ENCODE results near the gene OR2W1. TPM values are rescaled to one million over a fixed set of nuclear protein-coding genes. Genes with fewer than 3 reads are reported as not detected.

OR2W1 gene, protein sequence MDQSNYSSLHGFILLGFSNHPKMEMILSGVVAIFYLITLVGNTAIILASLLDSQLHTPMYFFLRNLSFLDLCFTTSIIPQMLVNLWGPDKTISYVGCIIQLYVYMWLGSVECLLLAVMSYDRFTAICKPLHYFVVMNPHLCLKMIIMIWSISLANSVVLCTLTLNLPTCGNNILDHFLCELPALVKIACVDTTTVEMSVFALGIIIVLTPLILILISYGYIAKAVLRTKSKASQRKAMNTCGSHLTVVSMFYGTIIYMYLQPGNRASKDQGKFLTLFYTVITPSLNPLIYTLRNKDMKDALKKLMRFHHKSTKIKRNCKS
- polyA plus RNA-seq (2013, experiment 1 of 2) = not detected
- not detected for polyA plus RNA-seq (2013, experiment 2 of 2)

DNA sequence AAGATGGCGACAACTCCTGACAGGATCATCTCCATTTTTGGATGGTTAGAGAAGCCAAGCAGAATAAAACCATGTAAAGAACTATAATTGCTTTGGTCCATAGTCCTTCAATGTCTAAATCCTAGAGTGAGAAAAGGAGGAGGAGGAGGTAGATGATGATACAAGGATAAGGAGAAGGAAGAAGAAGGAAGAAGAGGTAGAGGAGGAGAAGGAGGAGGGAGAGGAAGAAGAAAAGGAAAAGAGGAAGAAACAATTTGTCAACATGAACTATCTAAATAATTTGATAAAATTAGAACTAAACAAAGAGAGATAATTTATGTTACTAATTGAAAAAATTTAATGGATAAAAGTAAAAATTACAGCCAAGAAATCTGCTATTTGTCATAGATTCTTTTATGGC lies at the start of gene OR2W1:
Gene OR2W1, minus strand, starts transcription at position 101 of the 400 bp plus-strand sequence. Its CDS starts 0 bp downstream, at position 101.
- Histone ChIP-seq H3K4me1 (ENCODE audit: control insufficient read depth, insufficient read depth, low read length, poor library complexity, severe bottlenecking) (no peaks in the 10 kb centered on the region), H3K36me3 (ENCODE audit: control insufficient read depth, insufficient read depth, low read length) (no peaks in the 10 kb centered on the region), H3K4me3 (ENCODE audit: extremely low read depth, insufficient read depth, low read length, poor library complexity, severe bottlenecking) (no peak within 1 kb of the TSS), H3K27ac (ENCODE audit: low read depth, low read length, severe bottlenecking) (no peak within 1 kb of the TSS), H3K9me3 (ENCODE audit: control insufficient read depth, low read length) (no peaks in the 10 kb centered on the region)
- WGBS, 2 experiments (ENCODE audit: insufficient coverage in 2 of 2) = 67 to 100% methylated on average over 1 of the region's 1 CpG

DNA sequence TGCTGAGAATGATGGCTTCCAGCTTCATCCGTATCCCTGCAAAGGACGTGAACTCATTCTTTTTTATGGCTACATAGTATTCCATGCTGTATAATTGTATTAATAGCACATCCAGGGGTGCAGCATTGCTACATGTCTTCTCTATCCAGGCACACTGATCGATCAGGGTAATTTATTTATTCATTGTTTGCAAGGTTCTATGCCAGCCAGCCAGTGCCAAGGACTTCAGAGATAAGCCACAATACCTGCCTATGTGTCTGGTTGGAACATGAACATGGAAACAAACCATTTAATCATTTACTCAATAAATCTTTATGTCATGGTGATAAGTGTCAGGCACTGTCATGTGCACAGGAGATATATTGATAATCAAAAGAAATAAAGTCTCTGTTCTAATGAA lies 48.0 kb upstream of the OR2W1 start:
- no peaks in the 10 kb centered on the region for H3K9me3 ChIP-seq (ENCODE audit: control insufficient read depth, low read length)
- H3K4me3 ChIP-seq (ENCODE audit: extremely low read depth, insufficient read depth, low read length, poor library complexity, severe bottlenecking) = no peak overlapping the region
- H3K27ac ChIP-seq (ENCODE audit: low read depth, low read length, severe bottlenecking) = no peak overlapping the region
- H3K4me1 ChIP-seq (ENCODE audit: control insufficient read depth, insufficient read depth, low read length, poor library complexity, severe bottlenecking) = no peaks in the 10 kb centered on the region
- no CpG with 5 or more reads among the region's 3 CpGs for whole genome bisulfite sequencing, 2 experiments (ENCODE audit: insufficient coverage in 2 of 2)
- H3K36me3 ChIP-seq (ENCODE audit: control insufficient read depth, insufficient read depth, low read length) = no peaks in the 10 kb centered on the region

DNA sequence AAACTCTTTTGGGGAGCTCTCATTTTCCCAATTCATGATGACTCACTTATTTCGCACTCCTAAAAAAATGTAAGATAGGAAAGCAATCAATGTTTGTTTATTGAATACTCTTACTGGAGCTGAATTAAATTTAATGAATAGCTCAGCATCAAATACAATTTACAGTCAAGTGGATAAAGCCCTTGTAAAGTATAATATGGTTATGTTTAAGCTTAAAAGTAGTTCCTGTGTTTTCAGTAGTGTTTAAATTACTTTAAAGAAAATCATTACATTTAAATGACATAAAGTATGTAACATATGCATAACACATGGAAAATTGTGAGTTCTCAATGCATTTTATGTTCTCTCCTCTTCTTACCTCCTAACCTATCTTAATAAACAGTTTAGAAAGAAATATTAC lies 42.2 kb upstream of the OR2W1 start, which contains the start of gene OR2B3:
Gene OR2B3, minus strand, starts transcription at position 101 of the 400 bp plus-strand sequence. Its CDS starts 65 bp downstream, at position 36.
- H3K4me1 ChIP-seq (ENCODE audit: control insufficient read depth, insufficient read depth, low read length, poor library complexity, severe bottlenecking) = no peaks in the 10 kb centered on the region
- no CpG with 5 or more reads among the region's 1 CpG for WGBS, 2 experiments (ENCODE audit: insufficient coverage in 2 of 2)
- H3K27ac ChIP-seq (ENCODE audit: low read depth, low read length, severe bottlenecking) = no peak within 1 kb of the TSS
- no peak within 1 kb of the TSS for H3K4me3 ChIP-seq (ENCODE audit: extremely low read depth, insufficient read depth, low read length, poor library complexity, severe bottlenecking)
- H3K36me3 ChIP-seq (ENCODE audit: control insufficient read depth, insufficient read depth, low read length) = no peaks in the 10 kb centered on the region
- no peaks in the 10 kb centered on the region for H3K9me3 ChIP-seq (ENCODE audit: control insufficient read depth, low read length)

DNA sequence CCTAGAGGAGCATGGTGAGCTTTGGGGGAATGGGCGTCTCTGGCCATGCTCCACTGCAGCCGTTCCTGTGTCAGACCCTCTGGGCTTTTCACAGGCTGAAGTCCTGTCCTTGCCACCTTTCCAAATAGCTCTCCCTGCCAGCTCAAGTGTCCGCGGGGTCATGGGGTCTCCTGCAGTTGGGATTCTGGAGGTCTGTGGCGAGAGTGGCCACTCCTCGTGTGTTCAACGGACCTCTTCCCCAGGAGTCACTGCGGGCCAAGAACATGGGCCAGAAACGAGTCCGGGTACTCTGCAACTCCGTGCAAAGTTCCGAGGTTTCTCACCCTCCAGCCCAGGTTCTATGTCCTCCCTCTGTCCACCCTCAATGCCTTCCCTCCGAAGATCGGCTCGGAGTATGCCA lies 37.5 kb upstream of the OR2W1 start:
- H3K4me1 ChIP-seq (ENCODE audit: control insufficient read depth, insufficient read depth, low read length, poor library complexity, severe bottlenecking) = no peaks in the 10 kb centered on the region
- H3K27ac ChIP-seq (ENCODE audit: low read depth, low read length, severe bottlenecking) = no peak overlapping the region
- no peaks in the 10 kb centered on the region for H3K36me3 ChIP-seq (ENCODE audit: control insufficient read depth, insufficient read depth, low read length)
- WGBS, 2 experiments (ENCODE audit: insufficient coverage in 2 of 2) = 91 to 99% methylated on average over 11 to 13 of the region's 15 CpGs
- no peak overlapping the region for H3K4me3 ChIP-seq (ENCODE audit: extremely low read depth, insufficient read depth, low read length, poor library complexity, severe bottlenecking)
- H3K9me3 ChIP-seq (ENCODE audit: control insufficient read depth, low read length) = no peaks in the 10 kb centered on the region

DNA sequence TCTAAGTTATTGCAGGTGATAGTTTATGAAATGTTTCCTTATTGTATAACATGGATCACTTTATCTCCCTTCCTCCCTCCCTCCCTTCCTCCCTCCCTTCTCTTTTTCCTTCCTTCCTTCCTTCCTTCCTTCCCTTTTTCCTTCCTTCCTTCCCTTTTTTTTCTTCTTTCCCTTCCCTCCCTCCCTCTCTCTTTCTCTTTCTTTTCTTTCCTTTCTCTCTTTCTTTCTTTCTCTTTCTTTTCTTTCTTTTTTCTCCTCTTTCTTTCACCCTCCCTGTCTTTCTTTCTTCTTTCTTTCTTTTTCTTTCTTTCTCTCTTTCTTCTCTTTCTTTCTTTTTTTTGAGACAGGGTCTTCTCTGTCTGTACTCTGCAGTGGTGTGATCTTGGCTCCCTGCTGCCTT lies 36.3 kb upstream of the OR2W1 start:
- H3K4me3 ChIP-seq (ENCODE audit: extremely low read depth, insufficient read depth, low read length, poor library complexity, severe bottlenecking) = no peak overlapping the region
- H3K36me3 ChIP-seq (ENCODE audit: control insufficient read depth, insufficient read depth, low read length) = no peaks in the 10 kb centered on the region
- no peak overlapping the region for H3K27ac ChIP-seq (ENCODE audit: low read depth, low read length, severe bottlenecking)
- H3K9me3 ChIP-seq (ENCODE audit: control insufficient read depth, low read length) = no peaks in the 10 kb centered on the region
- H3K4me1 ChIP-seq (ENCODE audit: control insufficient read depth, insufficient read depth, low read length, poor library complexity, severe bottlenecking) = no peaks in the 10 kb centered on the region

DNA sequence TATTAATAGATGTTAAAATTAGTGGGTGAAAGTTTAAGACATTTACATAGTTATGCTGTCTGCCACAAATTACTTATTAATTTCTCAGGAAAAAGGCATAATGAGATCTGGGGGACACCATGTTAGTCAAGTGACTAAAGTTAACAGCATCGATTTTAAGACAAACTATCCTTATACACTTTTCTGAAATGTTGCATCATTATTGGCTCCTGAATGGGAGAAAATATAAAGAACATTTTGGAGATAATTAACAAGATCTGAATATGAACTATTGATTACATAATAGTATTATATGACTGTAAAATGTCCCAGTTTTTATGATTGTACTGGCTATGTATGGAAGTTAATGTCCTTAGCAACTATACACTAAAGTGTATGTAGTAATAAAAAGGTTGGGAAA lies 34.2 kb upstream of the OR2W1 start:
- Histone ChIP-seq H3K27ac (ENCODE audit: low read depth, low read length, severe bottlenecking) (no peak overlapping the region), H3K4me3 (ENCODE audit: extremely low read depth, insufficient read depth, low read length, poor library complexity, severe bottlenecking) (no peak overlapping the region), H3K9me3 (ENCODE audit: control insufficient read depth, low read length) (no peaks in the 10 kb centered on the region), H3K4me1 (ENCODE audit: control insufficient read depth, insufficient read depth, low read length, poor library complexity, severe bottlenecking) (no peaks in the 10 kb centered on the region), H3K36me3 (ENCODE audit: control insufficient read depth, insufficient read depth, low read length) (no peaks in the 10 kb centered on the region)
- WGBS, 2 experiments (ENCODE audit: insufficient coverage in 2 of 2) = no CpG with 5 or more reads among the region's 1 CpG

DNA sequence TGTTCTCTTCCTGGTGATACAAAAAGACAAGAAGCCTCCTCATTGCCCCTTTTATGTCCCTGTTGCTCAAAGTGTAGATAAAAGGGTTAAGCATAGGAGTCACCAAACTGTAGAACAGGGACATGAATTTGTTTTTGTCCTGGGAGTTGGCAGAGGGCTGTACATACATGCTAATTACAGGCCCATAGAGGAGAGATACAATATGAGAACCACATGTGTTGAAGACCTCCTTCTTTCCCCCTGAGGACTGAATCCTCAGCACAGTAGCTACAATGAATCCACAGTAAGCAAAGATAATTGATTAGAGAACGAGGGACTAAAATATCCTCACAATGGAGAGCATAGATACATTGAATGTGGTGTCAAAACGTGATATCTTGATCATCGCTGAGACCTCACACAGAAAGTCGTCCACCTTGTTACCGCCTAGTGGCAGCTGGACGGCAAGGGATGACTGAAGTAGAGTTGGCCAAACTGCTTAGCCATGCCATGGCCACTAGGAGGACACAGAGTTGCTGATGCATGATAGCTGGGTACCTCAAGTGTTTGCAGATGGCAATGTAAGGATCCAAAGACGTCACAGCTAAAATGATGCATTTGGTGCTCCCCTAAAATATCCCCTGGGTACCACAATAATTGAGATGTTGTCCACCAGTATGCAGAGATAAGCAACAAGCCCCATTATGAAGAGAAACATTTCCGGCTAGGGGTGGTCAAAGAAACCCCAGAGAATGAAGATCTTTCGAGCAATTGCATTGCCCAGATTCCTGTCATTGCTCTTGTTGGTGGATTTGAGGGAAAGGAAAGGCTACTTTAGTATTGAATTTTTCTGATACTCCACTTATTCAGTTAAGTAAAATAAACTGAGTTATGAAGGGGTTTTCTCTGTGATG lies 27.1 kb upstream of the OR2W1 start:
- no peaks in the 10 kb centered on the region for H3K36me3 ChIP-seq (ENCODE audit: control insufficient read depth, insufficient read depth, low read length)
- WGBS, 2 experiments (ENCODE audit: insufficient coverage in 2 of 2) = 13 to 30% methylated on average over 6 to 8 of the region's 9 CpGs
- no peak overlapping the region for H3K27ac ChIP-seq (ENCODE audit: low read depth, low read length, severe bottlenecking)
- no peak overlapping the region for H3K4me3 ChIP-seq (ENCODE audit: extremely low read depth, insufficient read depth, low read length, poor library complexity, severe bottlenecking)
- H3K4me1 ChIP-seq (ENCODE audit: control insufficient read depth, insufficient read depth, low read length, poor library complexity, severe bottlenecking) = no peaks in the 10 kb centered on the region
- H3K9me3 ChIP-seq (ENCODE audit: control insufficient read depth, low read length) = no peaks in the 10 kb centered on the region

DNA sequence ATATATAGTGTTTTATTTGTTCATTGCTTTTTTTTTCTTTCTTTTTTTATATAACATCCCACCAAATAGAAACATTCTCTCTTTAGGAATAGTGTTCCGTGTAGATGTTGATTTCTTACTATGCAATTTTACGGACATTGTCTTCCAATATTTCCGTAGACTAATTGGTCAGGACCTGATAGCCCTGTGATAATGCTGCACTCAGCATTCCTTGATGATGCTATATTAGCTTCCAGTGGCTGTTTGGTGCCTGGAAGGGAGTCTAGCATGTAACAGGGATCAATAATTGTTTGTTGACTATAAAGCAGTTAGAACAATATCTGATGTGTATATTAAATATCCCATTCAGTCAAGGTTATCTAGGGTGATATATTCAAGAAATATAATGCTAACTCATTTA lies 6.7 kb upstream of the OR2W1 start:
- H3K36me3 ChIP-seq (ENCODE audit: control insufficient read depth, insufficient read depth, low read length) = no peaks in the 10 kb centered on the region
- H3K4me1 ChIP-seq (ENCODE audit: control insufficient read depth, insufficient read depth, low read length, poor library complexity, severe bottlenecking) = no peaks in the 10 kb centered on the region
- no peak overlapping the region for H3K27ac ChIP-seq (ENCODE audit: low read depth, low read length, severe bottlenecking)
- no peak overlapping the region for H3K4me3 ChIP-seq (ENCODE audit: extremely low read depth, insufficient read depth, low read length, poor library complexity, severe bottlenecking)
- no peaks in the 10 kb centered on the region for H3K9me3 ChIP-seq (ENCODE audit: control insufficient read depth, low read length)
- 86 to 100% methylated on average over 1 of the region's 3 CpGs for WGBS, 2 experiments (ENCODE audit: insufficient coverage in 2 of 2)

DNA sequence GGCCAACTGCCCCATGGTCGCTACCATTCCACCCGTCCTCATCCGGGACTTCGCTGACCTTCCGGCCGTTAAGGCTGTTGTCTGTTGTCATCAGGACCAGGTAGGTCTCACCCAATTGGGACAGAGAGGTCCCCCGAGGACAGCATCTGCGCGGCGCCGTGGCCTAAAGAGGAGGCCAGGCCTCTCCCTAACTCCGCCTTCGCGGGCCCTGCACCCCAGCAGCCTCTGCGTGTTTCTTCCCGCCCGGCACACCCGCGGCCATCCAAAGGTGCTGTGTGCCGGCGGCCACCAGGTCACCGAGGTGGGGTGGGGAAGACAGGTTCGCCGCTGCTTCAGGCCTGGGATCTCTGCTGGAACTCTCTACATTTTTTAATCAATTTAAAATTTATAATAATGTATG lies 9.0 kb downstream of the OR2W1 start:
- H3K4me1 ChIP-seq (ENCODE audit: control insufficient read depth, insufficient read depth, low read length, poor library complexity, severe bottlenecking) = no peaks in the 10 kb centered on the region
- H3K27ac ChIP-seq (ENCODE audit: low read depth, low read length, severe bottlenecking) = no peak overlapping the region
- no peaks in the 10 kb centered on the region for H3K36me3 ChIP-seq (ENCODE audit: control insufficient read depth, insufficient read depth, low read length)
- no peak overlapping the region for H3K4me3 ChIP-seq (ENCODE audit: extremely low read depth, insufficient read depth, low read length, poor library complexity, severe bottlenecking)
- H3K9me3 ChIP-seq (ENCODE audit: control insufficient read depth, low read length) = no peaks in the 10 kb centered on the region
- WGBS, 2 experiments (ENCODE audit: insufficient coverage in 2 of 2) = 95 to 96% methylated on average over 15 to 19 of the region's 24 CpGs

DNA sequence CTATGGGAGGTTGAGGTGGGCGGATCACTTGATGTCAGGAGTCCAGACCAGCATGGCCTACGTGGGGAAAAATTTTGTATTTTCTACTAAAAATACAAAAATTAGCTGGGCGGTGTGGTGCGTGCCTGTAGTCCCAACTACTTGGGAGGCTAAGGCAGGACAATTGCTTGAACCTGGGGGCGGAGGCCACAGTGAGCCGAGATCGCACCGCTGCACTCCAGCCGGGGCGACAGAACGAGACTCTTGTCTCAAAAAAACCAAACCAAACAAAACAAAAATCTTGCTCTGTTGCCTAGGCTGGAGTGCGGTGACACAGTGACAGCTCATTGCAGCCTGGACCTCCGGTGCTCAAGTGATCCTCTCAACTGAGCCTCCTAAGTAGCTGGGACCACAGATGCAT lies 16.2 kb downstream of the OR2W1 start:
- no peak overlapping the region for H3K4me3 ChIP-seq (ENCODE audit: extremely low read depth, insufficient read depth, low read length, poor library complexity, severe bottlenecking)
- WGBS, 2 experiments (ENCODE audit: insufficient coverage in 2 of 2) = 82 to 95% methylated on average over 10 of the region's 13 CpGs

More for the DNA sequence above, 16.2 kb downstream of the OR2W1 start:
- Histone ChIP-seq H3K9me3 (ENCODE audit: control insufficient read depth, low read length) (no peaks in the 10 kb centered on the region), H3K36me3 (ENCODE audit: control insufficient read depth, insufficient read depth, low read length) (no peaks in the 10 kb centered on the region), H3K4me1 (ENCODE audit: control insufficient read depth, insufficient read depth, low read length, poor library complexity, severe bottlenecking) (no peaks in the 10 kb centered on the region), H3K27ac (ENCODE audit: low read depth, low read length, severe bottlenecking) (no peak overlapping the region)

Data from mesodermal cell (in vitro differentiated cells).